Liver (tissue), 3 donors: ENCODE data around the gene MEOX1.

Experiments used
- GABPA ChIP-seq, 2 donors: IDR thresholded peaks in 1 of 2; conservative IDR thresholded peaks in 1 of 2; 2 replicates each; pipeline ENCODE4 v1.6.1; 2016; ENCODE audit warnings: antibody characterized with exemption in 2 of 2, mild to moderate bottlenecking in 1 of 2, moderate library complexity in 1 of 2
- JUND ChIP-seq, 2 donors: IDR thresholded peaks; 2 replicates each; pipeline ENCODE4 v1.6.1; 2016; ENCODE audit warnings: antibody characterized with exemption in 2 of 2
- SP1 ChIP-seq: IDR thresholded peaks from 2 replicates; pipeline ENCODE4 v1.6.1; 2018; ENCODE audit warnings: antibody characterized with exemption, mild to moderate bottlenecking
- TAF1 ChIP-seq: conservative IDR thresholded peaks from 2 replicates; pipeline ENCODE4 v1.6.1; 2016; ENCODE audit warnings: antibody characterized with exemption, mild to moderate bottlenecking
- TF ChIP-seq, protein P1 (sequence below): fragments of 150-350 bp; IDR thresholded peaks from 2 replicates; pipeline ENCODE4 v1.5.1; 2017; ENCODE audit warnings: improper control_type of control experiment, low read depth, low read length; ENCODE audit not compliant: missing input control
- TF ChIP-seq, protein P2 (sequence below): IDR thresholded peaks from 2 replicates; pipeline ENCODE4 v1.6.1; 2016; ENCODE audit warnings: antibody characterized with exemption
- TF ChIP-seq, protein P3 (sequence below): IDR thresholded peaks from 2 replicates; pipeline ENCODE4 v1.6.1; 2016; ENCODE audit warnings: antibody characterized with exemption, mild to moderate bottlenecking
- TF ChIP-seq, protein P4 (sequence below): IDR thresholded peaks from 2 replicates; pipeline ENCODE4 v1.6.1; 2016; ENCODE audit warnings: antibody characterized with exemption
- donor health status: healthy.
- donor health status: healthy.

DNA sequence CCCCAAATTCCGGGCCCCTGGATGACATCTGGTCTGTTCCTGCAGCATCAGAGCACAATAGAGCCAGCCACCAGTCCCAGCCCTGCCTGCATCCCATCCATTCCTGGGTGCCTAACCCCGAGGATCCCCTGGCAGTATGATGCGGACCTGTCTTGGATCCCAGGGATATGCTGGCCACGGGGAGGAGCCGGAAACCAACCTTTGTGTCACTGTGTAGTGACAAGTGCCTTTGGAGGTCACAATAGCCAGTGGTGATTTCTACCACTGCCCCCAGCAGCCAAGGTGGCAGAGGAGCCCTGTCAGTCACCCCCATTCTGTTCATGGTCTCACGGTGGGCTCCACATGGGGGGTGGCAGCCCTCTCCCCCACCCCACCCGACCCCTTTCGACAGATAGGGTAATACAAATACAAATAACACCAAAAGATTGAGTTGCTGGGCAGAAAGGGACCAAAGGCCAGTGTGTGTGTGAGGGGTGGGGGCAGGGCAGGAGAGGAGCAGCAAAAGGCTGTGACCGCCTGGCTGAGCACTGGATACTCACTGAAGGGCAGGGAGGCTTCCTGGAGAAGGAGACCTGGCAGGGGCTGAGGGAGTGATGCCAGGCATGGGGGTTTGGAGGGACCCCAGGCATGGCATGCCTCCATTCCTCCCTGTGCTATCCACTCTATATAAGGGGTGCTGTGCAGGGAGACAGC lies 29.0 kb upstream of the MEOX1 start:
- TF ChIP-seq, protein P1, sequence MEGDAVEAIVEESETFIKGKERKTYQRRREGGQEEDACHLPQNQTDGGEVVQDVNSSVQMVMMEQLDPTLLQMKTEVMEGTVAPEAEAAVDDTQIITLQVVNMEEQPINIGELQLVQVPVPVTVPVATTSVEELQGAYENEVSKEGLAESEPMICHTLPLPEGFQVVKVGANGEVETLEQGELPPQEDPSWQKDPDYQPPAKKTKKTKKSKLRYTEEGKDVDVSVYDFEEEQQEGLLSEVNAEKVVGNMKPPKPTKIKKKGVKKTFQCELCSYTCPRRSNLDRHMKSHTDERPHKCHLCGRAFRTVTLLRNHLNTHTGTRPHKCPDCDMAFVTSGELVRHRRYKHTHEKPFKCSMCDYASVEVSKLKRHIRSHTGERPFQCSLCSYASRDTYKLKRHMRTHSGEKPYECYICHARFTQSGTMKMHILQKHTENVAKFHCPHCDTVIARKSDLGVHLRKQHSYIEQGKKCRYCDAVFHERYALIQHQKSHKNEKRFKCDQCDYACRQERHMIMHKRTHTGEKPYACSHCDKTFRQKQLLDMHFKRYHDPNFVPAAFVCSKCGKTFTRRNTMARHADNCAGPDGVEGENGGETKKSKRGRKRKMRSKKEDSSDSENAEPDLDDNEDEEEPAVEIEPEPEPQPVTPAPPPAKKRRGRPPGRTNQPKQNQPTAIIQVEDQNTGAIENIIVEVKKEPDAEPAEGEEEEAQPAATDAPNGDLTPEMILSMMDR: no peak
- TF ChIP-seq, protein P2, sequence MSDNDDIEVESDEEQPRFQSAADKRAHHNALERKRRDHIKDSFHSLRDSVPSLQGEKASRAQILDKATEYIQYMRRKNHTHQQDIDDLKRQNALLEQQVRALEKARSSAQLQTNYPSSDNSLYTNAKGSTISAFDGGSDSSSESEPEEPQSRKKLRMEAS: no peak
- TF ChIP-seq JUND (IDR thresholded peaks at IDR 0.05) (no peak), GABPA (IDR thresholded peaks at IDR 0.05 in 1 of 2, conservative IDR thresholded peaks at IDR 0.05 in 1 of 2) (no peak), SP1 (no peak), TAF1 (no peak)
- TF ChIP-seq, protein P3, sequence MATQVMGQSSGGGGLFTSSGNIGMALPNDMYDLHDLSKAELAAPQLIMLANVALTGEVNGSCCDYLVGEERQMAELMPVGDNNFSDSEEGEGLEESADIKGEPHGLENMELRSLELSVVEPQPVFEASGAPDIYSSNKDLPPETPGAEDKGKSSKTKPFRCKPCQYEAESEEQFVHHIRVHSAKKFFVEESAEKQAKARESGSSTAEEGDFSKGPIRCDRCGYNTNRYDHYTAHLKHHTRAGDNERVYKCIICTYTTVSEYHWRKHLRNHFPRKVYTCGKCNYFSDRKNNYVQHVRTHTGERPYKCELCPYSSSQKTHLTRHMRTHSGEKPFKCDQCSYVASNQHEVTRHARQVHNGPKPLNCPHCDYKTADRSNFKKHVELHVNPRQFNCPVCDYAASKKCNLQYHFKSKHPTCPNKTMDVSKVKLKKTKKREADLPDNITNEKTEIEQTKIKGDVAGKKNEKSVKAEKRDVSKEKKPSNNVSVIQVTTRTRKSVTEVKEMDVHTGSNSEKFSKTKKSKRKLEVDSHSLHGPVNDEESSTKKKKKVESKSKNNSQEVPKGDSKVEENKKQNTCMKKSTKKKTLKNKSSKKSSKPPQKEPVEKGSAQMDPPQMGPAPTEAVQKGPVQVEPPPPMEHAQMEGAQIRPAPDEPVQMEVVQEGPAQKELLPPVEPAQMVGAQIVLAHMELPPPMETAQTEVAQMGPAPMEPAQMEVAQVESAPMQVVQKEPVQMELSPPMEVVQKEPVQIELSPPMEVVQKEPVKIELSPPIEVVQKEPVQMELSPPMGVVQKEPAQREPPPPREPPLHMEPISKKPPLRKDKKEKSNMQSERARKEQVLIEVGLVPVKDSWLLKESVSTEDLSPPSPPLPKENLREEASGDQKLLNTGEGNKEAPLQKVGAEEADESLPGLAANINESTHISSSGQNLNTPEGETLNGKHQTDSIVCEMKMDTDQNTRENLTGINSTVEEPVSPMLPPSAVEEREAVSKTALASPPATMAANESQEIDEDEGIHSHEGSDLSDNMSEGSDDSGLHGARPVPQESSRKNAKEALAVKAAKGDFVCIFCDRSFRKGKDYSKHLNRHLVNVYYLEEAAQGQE: no peak
- TF ChIP-seq, protein P4, sequence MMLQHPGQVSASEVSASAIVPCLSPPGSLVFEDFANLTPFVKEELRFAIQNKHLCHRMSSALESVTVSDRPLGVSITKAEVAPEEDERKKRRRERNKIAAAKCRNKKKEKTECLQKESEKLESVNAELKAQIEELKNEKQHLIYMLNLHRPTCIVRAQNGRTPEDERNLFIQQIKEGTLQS: no peak
